ENCODE results near the gene FIBCD1. TPM values are rescaled to one million over a fixed set of nuclear protein-coding genes. Genes with fewer than 3 reads are reported as not detected.

Gene FIBCD1
- total and polyA plus RNA-seq, 2 of the 8 experiments (the other 6 are each of a cell fraction or from before 2014, with no cell fraction given) = 6.1 to 8.8 TPM

- H3K9me3 ChIP-seq (ENCODE audit: insufficient read depth in 2 of 2, low read depth in 1 of 2, low read length in 1 of 2) = no peaks in the 10 kb centered on the region
- no peak overlapping the region for H3K9ac ChIP-seq (replicated peaks in 1 of 4; ENCODE audit: extremely low read depth in 1 of 4, low read depth in 3 of 4, low read length in 3 of 4)
- no peak overlapping the region for H2AFZ ChIP-seq (ENCODE audit: low read length)
- 88% methylated on average over 20 of the region's 20 CpGs; no CpG with 5 or more reads in 1 of the 2 experiments for WGBS, 2 experiments (ENCODE audit: extremely low coverage in 1 of 2, insufficient coverage in 1 of 2, insufficient read length in 1 of 2, insufficient replicate concordance in 2 of 2, low coverage in 1 of 2, low lambda C conversion rate in 2 of 2, missing lambda C conversion rate in 1 of 2)
- H3K27ac ChIP-seq (ENCODE audit: low read depth, low read length) = no peak overlapping the region
- no peak overlapping the region for H3K23ac ChIP-seq (ENCODE audit: insufficient read length)
- no peak overlapping the region for H4K91ac ChIP-seq (replicated peaks; ENCODE audit: insufficient read length, low read length)
- no peaks in the 10 kb centered on the region for H3K79me1 ChIP-seq (ENCODE audit: low read depth, low read length)
- H3K56ac ChIP-seq (replicated peaks; ENCODE audit: insufficient read length, low read depth, low read length) = no peak overlapping the region
- no peak overlapping the region for H3K4me3 ChIP-seq (ENCODE audit: extremely low read depth in 1 of 4, insufficient read depth in 2 of 4, low read depth in 3 of 4, low read length in 4 of 4)
- ChIA-PET CTCF (ENCODE audit: partially characterized antibody) (interaction anchor here (0.6 to 4.8 kb wide), 5 partner anchors 14 to 1136 kb away, joined by 3 to 28 read pairs (median 3); no protein-coding TSS in a partner anchor), POLR2A (ENCODE audit: partially characterized antibody) (interaction anchor here (1.1 kb wide), 1 partner anchor 57 kb away, joined by 4 read pairs; no protein-coding TSS in a partner anchor)
- H2BK20ac ChIP-seq (ENCODE audit: low read length) = no peak overlapping the region
- no peak overlapping the region for H2BK12ac ChIP-seq (ENCODE audit: low read depth, low read length)
- H4K20me1 ChIP-seq (replicated peaks in 1 of 2; ENCODE audit: control insufficient read depth in 1 of 2, insufficient read depth in 2 of 2, low read length in 2 of 2) = no peaks in the 10 kb centered on the region
- H3K4ac ChIP-seq (replicated peaks; ENCODE audit: insufficient read length, low read depth, low read length) = no peak overlapping the region
- no peak overlapping the region for H3K18ac ChIP-seq (ENCODE audit: extremely low read depth, low read length)
- no peaks in the 10 kb centered on the region for H3K23me2 ChIP-seq (ENCODE audit: low read depth, low read length)
- no peaks in the 10 kb centered on the region for H3K36me3 ChIP-seq (ENCODE audit: control insufficient read depth in 2 of 4, insufficient read depth in 4 of 4, low read length in 3 of 4)
- DNase-seq (ENCODE audit: low read depth in 1 of 2, low spot score in 2 of 2) (no peak), FAIRE-seq (no peak)
- H4K5ac ChIP-seq (ENCODE audit: insufficient read length, low read depth, low read length) = no peak overlapping the region
- no peak overlapping the region for H3K14ac ChIP-seq (ENCODE audit: insufficient read length)
- no peak overlapping the region for H2BK5ac ChIP-seq (ENCODE audit: low read depth, low read length)
- H2BK15ac ChIP-seq (ENCODE audit: low read length) = no peak overlapping the region
- H3K79me2 ChIP-seq (ENCODE audit: control insufficient read depth in 1 of 2, insufficient read depth in 2 of 2, low read length in 2 of 2) = no peaks in the 10 kb centered on the region
- no peaks in the 10 kb centered on the region for H3K27me3 ChIP-seq (replicated peaks in 1 of 4; ENCODE audit: control insufficient read depth in 3 of 4, extremely low read depth in 1 of 4, insufficient read depth in 3 of 4, low read length in 3 of 4)
- H3K4me2 ChIP-seq (ENCODE audit: insufficient read depth in 1 of 2, low read depth in 2 of 2, low read length in 2 of 2) = no peak overlapping the region
- H2AK5ac ChIP-seq (ENCODE audit: low read depth, low read length) = no peak overlapping the region
- no peak overlapping the region for H4K8ac ChIP-seq (ENCODE audit: extremely low read depth, insufficient read depth, low read length)
- peaks cover 0 to 3% (median 0%) of the 10 kb centered on the region in 4 experiments; a peak in 1 of 7 replicates for H3K4me1 ChIP-seq (replicated peaks in 1 of 4; ENCODE audit: control insufficient read depth in 3 of 4, insufficient read depth in 4 of 4, low read length in 3 of 4)
- H2BK120ac ChIP-seq (replicated peaks; ENCODE audit: low read depth, low read length) = no peak overlapping the region
- no peak for TF ChIP-seq TAF1 (IDR thresholded peaks at IDR 0.05; ENCODE audit: low read depth, low read length)
- no peak for TF ChIP-seq TAF7 (optimal IDR thresholded peaks at IDR 0.05; ENCODE audit: borderline replicate concordance, low read depth, low read length)
- no peak for TF ChIP-seq JUND (IDR thresholded peaks at IDR 0.05; ENCODE audit: low read length)
- no peak for TF ChIP-seq SIRT6 (IDR thresholded peaks at IDR 0.05; ENCODE audit: low read length)
- TF ChIP-seq, protein P1, sequence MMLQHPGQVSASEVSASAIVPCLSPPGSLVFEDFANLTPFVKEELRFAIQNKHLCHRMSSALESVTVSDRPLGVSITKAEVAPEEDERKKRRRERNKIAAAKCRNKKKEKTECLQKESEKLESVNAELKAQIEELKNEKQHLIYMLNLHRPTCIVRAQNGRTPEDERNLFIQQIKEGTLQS (IDR thresholded peaks at IDR 0.05; ENCODE audit: insufficient read depth, low read depth, low read length) = no peak
- TF ChIP-seq CEBPB (IDR thresholded peaks at IDR 0.05; ENCODE audit: low read depth, low read length) = no peak
- no peak for TF ChIP-seq EZH2 (IDR thresholded peaks at IDR 0.05; ENCODE audit: low read depth, low read length, severe bottlenecking)
- TF ChIP-seq CTBP2 (IDR thresholded peaks at IDR 0.05; ENCODE audit: borderline replicate concordance, insufficient read depth, insufficient read length, low read length) = no peak
- TF ChIP-seq BACH1 (IDR thresholded peaks at IDR 0.05; ENCODE audit: low read length) = no peak
- TF ChIP-seq GABPA (IDR thresholded peaks at IDR 0.05; ENCODE audit: borderline replicate concordance, insufficient read depth, low read length) = no peak
- TF ChIP-seq USF2 (IDR thresholded peaks at IDR 0.05; ENCODE audit: low read length) = no peak
These were observed 40.7 kb upstream of the FIBCD1 start for GRCh38 chr9:130979591-130980385.
